Erythroblast (primary cell): ENCODE measurements around the gene WASF2.

Experiments used
- DNase-seq, 2 experiments: peaks; one replicate each; lab custom pipeline; 2025; lab: John Stamatoyannopoulos, UW
- GATA1 ChIP-seq: IDR thresholded peaks from 2 replicates; pipeline ENCODE4 v1.6.1; 2011; ENCODE audit warnings: low read depth, mild to moderate bottlenecking, control low read depth, low read length, moderate library complexity
- POLR2A ChIP-seq: IDR thresholded peaks from 2 replicates; pipeline ENCODE4 v1.6.1; 2011; ENCODE audit warnings: mild to moderate bottlenecking, low read length

Gene WASF2

GRCh38 chr1:27360159-27361043, 129.6 kb downstream of the WASF2 start:
- no peak for TF ChIP-seq POLR2A
- no peak for TF ChIP-seq GATA1
- peak in 1 of 2 experiments; percentile 59 for DNase-seq

- DNase-seq = no peak
- TF ChIP-seq POLR2A (no peak), GATA1 (no peak)
Measured at GRCh38 chr1:27359822-27360158, 130.2 kb downstream of the WASF2 start.

GRCh38 chr1:27358928-27359313, 131.0 kb downstream of the WASF2 start:
- TF ChIP-seq POLR2A (no peak), GATA1 (no peak)
- DNase-seq = no peak

DNA sequence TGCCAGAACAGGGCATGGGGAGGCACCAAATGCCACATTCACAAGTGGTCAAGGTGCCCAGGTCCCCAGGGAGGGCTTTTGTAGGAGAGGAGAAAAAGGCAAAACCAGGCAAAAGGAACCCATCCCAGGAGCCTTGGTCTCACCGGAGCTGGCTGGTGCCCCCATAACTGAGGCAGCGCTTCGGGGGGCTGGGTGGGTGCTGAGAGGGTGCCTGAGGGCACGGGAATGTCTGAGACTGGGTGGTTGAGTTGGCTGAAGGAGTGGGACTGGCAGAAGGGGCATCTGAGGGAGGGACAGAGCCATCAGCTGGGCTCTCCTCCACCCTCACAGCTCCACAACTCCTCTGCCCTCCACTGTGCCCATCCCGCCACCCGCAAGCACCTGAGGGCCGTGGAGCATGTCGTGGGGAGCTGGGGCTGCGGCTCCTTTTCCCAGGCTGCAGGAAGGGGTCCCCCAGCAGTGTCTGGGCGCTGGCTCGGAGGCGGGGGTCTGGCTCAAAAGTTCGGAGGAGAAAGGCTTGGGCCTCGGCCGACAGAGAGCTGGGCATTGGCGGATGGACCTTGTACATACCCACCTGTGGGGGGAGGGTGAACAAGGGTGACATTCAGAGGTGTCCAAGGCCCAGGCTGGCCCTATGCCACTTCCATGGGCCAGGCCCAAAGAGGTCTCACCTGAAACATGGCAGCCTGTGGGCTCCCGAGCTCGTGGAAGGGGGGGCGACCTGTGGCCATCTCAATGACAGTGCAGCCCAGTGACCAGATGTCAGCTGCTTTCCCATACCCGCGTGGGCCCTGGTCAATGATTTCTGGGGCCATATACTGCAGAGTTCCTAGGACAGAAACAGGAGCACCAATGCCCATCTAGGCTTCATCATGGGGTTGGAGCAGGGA, 131.7 kb downstream of the WASF2 start:
- no peak for DNase-seq
- TF ChIP-seq POLR2A (no peak), GATA1 (no peak)

GRCh38 chr1:27357281-27358037, 132.5 kb downstream of the WASF2 start:
- peak in 1 of 2 experiments; percentile 87 for DNase-seq

DNA sequence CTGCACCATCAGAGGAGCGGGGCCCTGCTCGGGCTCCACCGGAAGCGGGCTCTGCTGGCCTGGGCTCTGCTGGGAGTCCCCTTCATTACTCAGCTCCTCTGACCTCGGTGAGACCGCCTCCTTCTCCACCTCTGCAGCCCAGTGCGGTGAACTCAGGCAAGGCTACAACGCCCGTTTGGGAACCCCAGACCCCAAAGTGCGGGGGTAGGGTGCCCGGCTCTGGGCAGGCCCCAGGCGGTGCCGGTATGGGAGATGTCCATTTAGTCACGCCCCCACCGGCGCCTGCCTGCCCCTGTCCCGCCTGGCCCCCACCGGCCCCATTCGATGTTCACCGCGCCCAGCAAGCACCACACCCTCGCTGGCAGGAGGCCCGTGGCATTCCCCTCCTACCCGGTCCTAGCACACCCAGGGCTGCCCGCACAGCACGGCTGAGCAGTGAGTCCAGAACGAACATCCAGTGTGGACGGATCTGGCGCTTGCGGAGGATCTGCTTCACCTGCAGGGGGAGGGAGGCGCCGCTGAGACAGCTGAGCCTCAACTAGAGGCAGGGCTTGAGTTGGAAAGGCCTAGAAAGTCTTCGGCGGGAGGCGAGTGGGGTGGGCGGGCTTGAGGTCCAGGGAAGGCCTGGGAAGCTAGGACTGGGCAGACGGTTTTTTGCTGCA, 133.2 kb downstream of the WASF2 start:
- no peak for TF ChIP-seq POLR2A
- no peak for TF ChIP-seq GATA1
- peak in 1 of 2 experiments; percentile 56 for DNase-seq

More at GRCh38 chr1:27357281-27358037, 132.5 kb downstream of the WASF2 start:
- TF ChIP-seq POLR2A (no peak), GATA1 (no peak)

GRCh38 chr1:27356277-27356618, 133.7 kb downstream of the WASF2 start:
- TF ChIP-seq GATA1 (no peak), POLR2A (no peak)
- DNase-seq = no peak

GRCh38 chr1:27355683-27356082, 134.3 kb downstream of the WASF2 start:
- no peak for TF ChIP-seq POLR2A
- no peak for TF ChIP-seq GATA1
- no peak for DNase-seq
